ENCODE results near the gene ADCY2.

Gene ADCY2

GRCh38 chr5:7756453-7756852, 360.5 kb downstream of the ADCY2 start:
- no peak for TF ChIP-seq CTCF (IDR thresholded peaks at IDR 0.05; ENCODE audit: insufficient read depth, missing control alignments)
- FAIRE-seq (no peak), DNase-seq (ENCODE audit: insufficient read length, low spot score) (no peak)

- no peak for DNase-seq (ENCODE audit: insufficient read length, low spot score)
- no peak for TF ChIP-seq CTCF (IDR thresholded peaks at IDR 0.05; ENCODE audit: insufficient read depth, missing control alignments)
- FAIRE-seq, result no peak
These were observed 363.4 kb downstream of the ADCY2 start for GRCh38 chr5:7759257-7759871.

GRCh38 chr5:7759951-7760580, 364.1 kb downstream of the ADCY2 start:
- no peak for TF ChIP-seq CTCF (IDR thresholded peaks at IDR 0.05; ENCODE audit: insufficient read depth, missing control alignments)
- DNase-seq (ENCODE audit: insufficient read length, low spot score) (no peak), FAIRE-seq (no peak)

- TF ChIP-seq CTCF (IDR thresholded peaks at IDR 0.05; ENCODE audit: insufficient read depth, missing control alignments), result no peak
- DNase-seq (ENCODE audit: insufficient read length, low spot score), result no peak
- FAIRE-seq, result no peak
These were observed 366.3 kb downstream of the ADCY2 start for GRCh38 chr5:7762267-7762666.

GRCh38 chr5:7763621-7764072, 367.7 kb downstream of the ADCY2 start:
- no peak for DNase-seq (ENCODE audit: insufficient read length, low spot score)
- no peak for FAIRE-seq
- no peak for TF ChIP-seq CTCF (IDR thresholded peaks at IDR 0.05; ENCODE audit: insufficient read depth, missing control alignments)

- FAIRE-seq (no peak), DNase-seq (ENCODE audit: insufficient read length, low spot score) (no peak)
- no peak for TF ChIP-seq CTCF (IDR thresholded peaks at IDR 0.05; ENCODE audit: insufficient read depth, missing control alignments)
These were observed 368.5 kb downstream of the ADCY2 start for GRCh38 chr5:7764452-7764851.

GRCh38 chr5:7770436-7770835, 374.5 kb downstream of the ADCY2 start:
- DNase-seq (ENCODE audit: insufficient read length, low spot score), result no peak
- no peak for FAIRE-seq
- TF ChIP-seq CTCF (IDR thresholded peaks at IDR 0.05; ENCODE audit: insufficient read depth, missing control alignments), result no peak
